HL-60 (cell line): Measurements from ENCODE around the gene CGB2.
A peak's percentile ranks its signal among the peaks of the same experiment; 100 is the strongest.

Experiments
- DNase-seq, 2 experiments: peaks; one replicate each; pipeline ENCODE4 v3.0.0-alpha.2; 2010 to 2020; ENCODE audit warnings: low read depth in 1 of 2, low spot score in 1 of 2
- H3K27ac ChIP-seq: fragments of 250-450 bp; sonication (Bioruptor Pico); replicated peaks from 2 replicates; pipeline ENCODE4 v1.5.1; 2020; ENCODE audit warnings: mild to moderate bottlenecking, moderate library complexity
- H3K27me3 ChIP-seq: fragments of 250-450 bp; sonication (Bioruptor Pico); 2 replicates; pipeline ENCODE4 v1.5.1; 2021; ENCODE audit warnings: mild to moderate bottlenecking, moderate library complexity; ENCODE audit not compliant: insufficient read depth, poor library complexity, severe bottlenecking
- H3K4me3 ChIP-seq: replicated peaks from 2 replicates; pipeline ENCODE4 v1.5.1; 2011; ENCODE audit warnings: mild to moderate bottlenecking, control low read depth, low read length; ENCODE audit not compliant: insufficient read depth
- GABPA ChIP-seq: IDR thresholded peaks from 2 replicates; pipeline ENCODE4 v1.6.1; 2012; ENCODE audit warnings: low read depth
- POLR2AphosphoS5 ChIP-seq: IDR thresholded peaks from 2 replicates; pipeline ENCODE4 v1.6.1; 2012; ENCODE audit warnings: low read depth
- SPI1 ChIP-seq: IDR thresholded peaks from 2 replicates; pipeline ENCODE4 v1.6.1; 2012; ENCODE audit warnings: low read depth, mild to moderate bottlenecking, borderline replicate concordance
- TF ChIP-seq, protein P1 (sequence below): IDR thresholded peaks from one replicate; pipeline ENCODE4 v1.5.1; 2011; ENCODE audit warnings: low read length, control low read depth, inconsistent platforms; ENCODE audit not compliant: insufficient read depth
- TF ChIP-seq, protein P2 (sequence below): IDR thresholded peaks from 2 replicates; pipeline ENCODE4 v1.6.1; 2012; ENCODE audit warnings: low read depth; ENCODE audit not compliant: insufficient replicate concordance

The CGB2 gene

DNA sequence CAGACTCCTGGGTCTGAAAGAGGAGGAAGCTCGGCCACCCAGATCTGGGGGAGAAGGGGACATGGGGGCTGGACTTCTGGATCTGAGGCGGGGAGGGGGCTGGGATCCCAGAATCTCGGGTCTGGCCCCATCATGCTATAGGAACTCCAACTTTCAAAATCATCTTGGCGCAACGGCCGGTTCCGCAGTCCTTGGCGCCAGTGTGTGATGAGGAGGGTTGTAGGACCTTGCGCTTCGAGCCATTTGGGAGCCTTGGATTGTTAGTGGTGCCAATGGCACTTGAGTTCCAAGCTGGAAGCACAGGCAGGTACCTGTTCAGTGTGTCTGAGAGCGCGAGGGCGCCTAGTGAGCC is 37.7 kb upstream of the CGB2 start:
- peak overlapping the region; percentile 92 for H3K27ac ChIP-seq
- no peaks in the 10 kb centered on the region for H3K27me3 ChIP-seq
- TF ChIP-seq GABPA (no peak), POLR2AphosphoS5 (no peak), SPI1 (no peak)
- TF ChIP-seq, protein P1, sequence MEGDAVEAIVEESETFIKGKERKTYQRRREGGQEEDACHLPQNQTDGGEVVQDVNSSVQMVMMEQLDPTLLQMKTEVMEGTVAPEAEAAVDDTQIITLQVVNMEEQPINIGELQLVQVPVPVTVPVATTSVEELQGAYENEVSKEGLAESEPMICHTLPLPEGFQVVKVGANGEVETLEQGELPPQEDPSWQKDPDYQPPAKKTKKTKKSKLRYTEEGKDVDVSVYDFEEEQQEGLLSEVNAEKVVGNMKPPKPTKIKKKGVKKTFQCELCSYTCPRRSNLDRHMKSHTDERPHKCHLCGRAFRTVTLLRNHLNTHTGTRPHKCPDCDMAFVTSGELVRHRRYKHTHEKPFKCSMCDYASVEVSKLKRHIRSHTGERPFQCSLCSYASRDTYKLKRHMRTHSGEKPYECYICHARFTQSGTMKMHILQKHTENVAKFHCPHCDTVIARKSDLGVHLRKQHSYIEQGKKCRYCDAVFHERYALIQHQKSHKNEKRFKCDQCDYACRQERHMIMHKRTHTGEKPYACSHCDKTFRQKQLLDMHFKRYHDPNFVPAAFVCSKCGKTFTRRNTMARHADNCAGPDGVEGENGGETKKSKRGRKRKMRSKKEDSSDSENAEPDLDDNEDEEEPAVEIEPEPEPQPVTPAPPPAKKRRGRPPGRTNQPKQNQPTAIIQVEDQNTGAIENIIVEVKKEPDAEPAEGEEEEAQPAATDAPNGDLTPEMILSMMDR = no peak
- TF ChIP-seq, protein P2, sequence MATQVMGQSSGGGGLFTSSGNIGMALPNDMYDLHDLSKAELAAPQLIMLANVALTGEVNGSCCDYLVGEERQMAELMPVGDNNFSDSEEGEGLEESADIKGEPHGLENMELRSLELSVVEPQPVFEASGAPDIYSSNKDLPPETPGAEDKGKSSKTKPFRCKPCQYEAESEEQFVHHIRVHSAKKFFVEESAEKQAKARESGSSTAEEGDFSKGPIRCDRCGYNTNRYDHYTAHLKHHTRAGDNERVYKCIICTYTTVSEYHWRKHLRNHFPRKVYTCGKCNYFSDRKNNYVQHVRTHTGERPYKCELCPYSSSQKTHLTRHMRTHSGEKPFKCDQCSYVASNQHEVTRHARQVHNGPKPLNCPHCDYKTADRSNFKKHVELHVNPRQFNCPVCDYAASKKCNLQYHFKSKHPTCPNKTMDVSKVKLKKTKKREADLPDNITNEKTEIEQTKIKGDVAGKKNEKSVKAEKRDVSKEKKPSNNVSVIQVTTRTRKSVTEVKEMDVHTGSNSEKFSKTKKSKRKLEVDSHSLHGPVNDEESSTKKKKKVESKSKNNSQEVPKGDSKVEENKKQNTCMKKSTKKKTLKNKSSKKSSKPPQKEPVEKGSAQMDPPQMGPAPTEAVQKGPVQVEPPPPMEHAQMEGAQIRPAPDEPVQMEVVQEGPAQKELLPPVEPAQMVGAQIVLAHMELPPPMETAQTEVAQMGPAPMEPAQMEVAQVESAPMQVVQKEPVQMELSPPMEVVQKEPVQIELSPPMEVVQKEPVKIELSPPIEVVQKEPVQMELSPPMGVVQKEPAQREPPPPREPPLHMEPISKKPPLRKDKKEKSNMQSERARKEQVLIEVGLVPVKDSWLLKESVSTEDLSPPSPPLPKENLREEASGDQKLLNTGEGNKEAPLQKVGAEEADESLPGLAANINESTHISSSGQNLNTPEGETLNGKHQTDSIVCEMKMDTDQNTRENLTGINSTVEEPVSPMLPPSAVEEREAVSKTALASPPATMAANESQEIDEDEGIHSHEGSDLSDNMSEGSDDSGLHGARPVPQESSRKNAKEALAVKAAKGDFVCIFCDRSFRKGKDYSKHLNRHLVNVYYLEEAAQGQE = no peak
- peak overlapping the region; percentile 87 for H3K4me3 ChIP-seq
- no peak for DNase-seq

DNA sequence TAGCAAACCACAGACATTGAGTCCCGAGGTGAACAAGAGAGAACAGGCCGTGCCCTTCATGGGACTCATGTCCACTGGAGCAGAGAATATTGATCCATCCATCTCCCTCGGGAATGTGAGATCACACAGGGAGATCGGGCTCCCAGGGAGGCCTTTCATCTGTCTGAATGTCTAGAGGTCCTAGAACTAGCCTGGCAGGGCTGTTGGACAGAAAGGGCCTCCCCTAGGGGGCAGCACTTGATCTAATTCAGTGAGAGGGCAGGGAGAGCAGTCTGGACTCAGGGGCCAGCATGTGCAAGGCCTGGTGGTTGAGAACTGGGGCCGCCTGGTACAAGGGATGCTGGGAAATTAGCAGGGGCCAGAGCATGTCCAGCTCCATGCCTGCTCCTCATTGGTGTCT is 33.7 kb upstream of the CGB2 start:
- DNase-seq = peak; percentile 52 to 68
- Histone ChIP-seq H3K27me3 (no peaks in the 10 kb centered on the region), H3K27ac (no peak overlapping the region), H3K4me3 (no peak overlapping the region)
- TF ChIP-seq GABPA (no peak), SPI1 (no peak)
- TF ChIP-seq, protein P1 = peak; percentile 33

DNA sequence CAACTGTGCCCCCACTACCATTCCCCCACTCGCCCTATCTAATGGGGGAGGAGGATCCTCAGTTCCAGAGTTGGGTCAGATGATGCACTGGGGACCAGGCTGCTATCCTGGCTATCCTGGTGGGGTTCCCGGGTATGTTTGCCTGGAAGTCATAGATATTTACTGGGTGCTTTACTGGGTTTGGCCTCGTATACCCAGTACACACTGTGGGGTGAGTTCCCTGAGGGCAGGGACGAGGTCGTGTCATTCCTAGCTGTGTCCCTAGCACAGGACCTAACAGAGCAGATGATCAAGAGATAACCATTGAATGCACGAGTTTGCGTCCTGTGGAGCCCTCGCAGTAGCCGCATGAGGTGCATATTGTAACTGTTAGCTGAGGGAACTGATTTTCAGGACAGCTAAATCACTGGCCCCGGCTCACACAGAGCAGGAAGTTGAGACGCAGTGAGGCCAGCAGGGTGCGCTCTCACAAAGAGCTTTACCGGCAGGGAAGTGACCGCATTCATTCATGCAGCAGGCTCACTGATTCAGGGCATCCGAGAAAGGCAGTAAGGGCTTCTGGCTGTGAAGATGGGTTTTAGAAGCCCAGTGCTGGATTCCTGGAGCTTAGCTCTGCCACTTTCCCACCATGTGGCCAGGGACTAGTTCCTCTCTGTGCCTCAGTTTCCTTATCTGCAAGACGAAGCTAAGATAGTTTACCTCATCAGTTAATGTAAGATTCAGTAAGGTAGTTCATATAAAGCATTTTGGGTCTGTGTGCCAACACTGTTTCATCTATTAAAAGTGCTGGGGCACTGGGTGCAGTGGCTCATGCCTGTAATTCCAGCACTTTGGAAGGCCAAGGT is 32.0 kb upstream of the CGB2 start:
- Histone ChIP-seq H3K27ac (no peak overlapping the region), H3K4me3 (no peak overlapping the region), H3K27me3 (no peaks in the 10 kb centered on the region)
- no peak for TF ChIP-seq GABPA
- TF ChIP-seq POLR2AphosphoS5 = no peak
- TF ChIP-seq SPI1 = peak; percentile 28; the same call in 1 of the 2 replicates
- TF ChIP-seq, protein P1 = peak; percentile 41
- TF ChIP-seq, protein P2 = no peak
- DNase-seq = peak in 1 of 2 experiments; percentile 57

DNA sequence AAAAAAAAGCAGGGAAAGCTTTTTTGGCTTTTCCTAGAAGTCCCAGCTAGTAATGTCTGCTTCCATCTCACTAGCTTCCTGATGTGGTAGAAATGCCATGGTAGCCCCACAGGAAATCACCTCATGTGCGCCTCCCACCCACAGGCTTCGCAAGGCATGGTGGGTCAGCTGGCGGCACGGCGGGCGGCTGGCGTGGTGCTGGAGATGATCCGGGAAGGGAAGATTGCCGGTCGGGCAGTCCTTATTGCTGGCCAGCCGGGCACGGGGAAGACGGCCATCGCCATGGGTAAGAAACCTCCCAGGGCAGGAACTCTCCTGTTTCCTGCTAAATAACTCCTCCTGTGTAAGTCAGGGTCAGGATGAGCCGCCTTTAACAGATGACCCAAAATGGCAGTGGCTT is 27.6 kb upstream of the CGB2 start:
- DNase-seq = no peak

More for the DNA sequence above, 27.6 kb upstream of the CGB2 start:
- no peak overlapping the region for H3K27ac ChIP-seq
- TF ChIP-seq SPI1 (no peak), GABPA (no peak), POLR2AphosphoS5 (no peak)
- TF ChIP-seq, protein P1 = no peak
- TF ChIP-seq, protein P2 = no peak
- H3K27me3 ChIP-seq = no peaks in the 10 kb centered on the region
- H3K4me3 ChIP-seq = no peak overlapping the region
